ENCODE results near the gene ARID3A. TPM values are rescaled to one million over a fixed set of nuclear protein-coding genes. Genes with fewer than 3 reads are reported as not detected.

ARID3A gene
- total and polyA plus RNA-seq, 2 of the 13 experiments (the other 11 are each of a cell fraction or from before 2014, with no cell fraction given) = 71.3 to 77.9 TPM

DNA sequence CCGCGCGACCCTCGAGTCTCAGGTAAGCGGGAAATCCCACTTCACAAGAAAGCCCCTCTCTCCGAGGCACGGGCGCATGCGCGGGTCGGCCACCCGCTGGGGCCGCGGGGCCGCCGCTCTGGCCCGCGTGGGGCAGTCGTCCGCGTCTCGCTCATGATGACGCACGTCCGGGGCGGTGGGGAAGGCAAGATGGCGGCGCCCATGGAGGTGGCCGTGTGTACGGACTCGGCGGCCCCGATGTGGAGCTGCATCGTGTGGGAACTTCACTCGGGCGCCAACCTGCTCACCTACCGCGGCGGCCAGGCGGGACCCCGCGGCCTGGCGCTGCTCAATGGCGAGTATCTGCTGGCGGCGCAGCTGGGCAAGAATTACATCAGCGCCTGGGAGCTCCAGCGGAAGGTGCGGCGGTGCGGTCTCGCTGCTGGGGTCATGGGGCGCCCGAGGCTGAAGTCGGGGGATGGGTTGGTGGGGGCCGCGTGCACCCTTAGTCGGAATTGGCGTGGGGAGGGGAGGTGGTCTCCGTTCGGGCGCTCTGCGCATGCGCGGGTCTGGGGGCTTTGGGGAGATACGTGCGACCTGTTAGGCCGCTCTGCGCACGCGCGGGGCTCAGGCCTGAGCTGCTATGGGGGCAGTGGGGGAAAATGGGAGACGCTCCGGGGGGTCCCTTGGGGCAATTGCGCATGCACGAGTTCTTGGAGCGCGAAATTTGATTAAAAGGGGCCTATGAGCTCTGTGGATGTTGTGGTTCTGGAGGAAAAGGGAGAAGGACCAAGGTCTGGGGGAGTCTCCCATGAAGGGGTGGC, 58.5 kb downstream of the ARID3A start, which contains the start of gene WDR18 (continued):
- TF ChIP-seq ZFP91 (CRISPR knock-in tag; IDR thresholded peaks at IDR 0.05; ENCODE audit: borderline replicate concordance) (peak; percentile 84; the same call in 1 of the 2 replicates), KAT2B (IDR thresholded peaks at IDR 0.05; ENCODE audit: borderline replicate concordance, low read depth, low read length) (no peak), MTF1 (CRISPR knock-in tag; IDR thresholded peaks at IDR 0.05) (no peak), ZNF556 (CRISPR knock-in tag; IDR thresholded peaks at IDR 0.05; ENCODE audit: borderline replicate concordance) (no peak), NFE2L2 (IDR thresholded peaks at IDR 0.05; ENCODE audit: low read length) (no peak), ZNF724P (CRISPR knock-in tag; IDR thresholded peaks at IDR 0.05; ENCODE audit: borderline replicate concordance) (no peak; the same call in 1 of the 2 replicates), ZNF879 (CRISPR knock-in tag; IDR thresholded peaks at IDR 0.05) (peak; percentile 83; the same call in 1 of the 2 replicates), SNAPC2 (CRISPR knock-in tag; IDR thresholded peaks at IDR 0.05) (peak; percentile 73; the same call in 1 of the 2 replicates), ZNF33A (CRISPR knock-in tag; IDR thresholded peaks at IDR 0.05; ENCODE audit: borderline replicate concordance) (no peak), KAT8 (CRISPR knock-in tag; IDR thresholded peaks at IDR 0.05) (peak; percentile 96), NCOA2 (CRISPR knock-in tag; IDR thresholded peaks at IDR 0.05) (no peak), ZNF558 (CRISPR knock-in tag; IDR thresholded peaks at IDR 0.05; ENCODE audit: borderline replicate concordance) (no peak), HNF1B (CRISPR knock-in tag; IDR thresholded peaks at IDR 0.05) (peak; percentile 62), ZNF18 (CRISPR knock-in tag; IDR thresholded peaks at IDR 0.05; ENCODE audit: insufficient replicate concordance) (no peak), ZNF224 (CRISPR knock-in tag; IDR thresholded peaks at IDR 0.05) (peak; percentile 83; the same call in 1 of the 2 replicates), TGIF2 (CRISPR knock-in tag; IDR thresholded peaks at IDR 0.05) (no peak), ZNF792 (CRISPR knock-in tag; IDR thresholded peaks at IDR 0.05) (peak; percentile 54; the same call in 1 of the 2 replicates)
- TF ChIP-seq, protein P1, sequence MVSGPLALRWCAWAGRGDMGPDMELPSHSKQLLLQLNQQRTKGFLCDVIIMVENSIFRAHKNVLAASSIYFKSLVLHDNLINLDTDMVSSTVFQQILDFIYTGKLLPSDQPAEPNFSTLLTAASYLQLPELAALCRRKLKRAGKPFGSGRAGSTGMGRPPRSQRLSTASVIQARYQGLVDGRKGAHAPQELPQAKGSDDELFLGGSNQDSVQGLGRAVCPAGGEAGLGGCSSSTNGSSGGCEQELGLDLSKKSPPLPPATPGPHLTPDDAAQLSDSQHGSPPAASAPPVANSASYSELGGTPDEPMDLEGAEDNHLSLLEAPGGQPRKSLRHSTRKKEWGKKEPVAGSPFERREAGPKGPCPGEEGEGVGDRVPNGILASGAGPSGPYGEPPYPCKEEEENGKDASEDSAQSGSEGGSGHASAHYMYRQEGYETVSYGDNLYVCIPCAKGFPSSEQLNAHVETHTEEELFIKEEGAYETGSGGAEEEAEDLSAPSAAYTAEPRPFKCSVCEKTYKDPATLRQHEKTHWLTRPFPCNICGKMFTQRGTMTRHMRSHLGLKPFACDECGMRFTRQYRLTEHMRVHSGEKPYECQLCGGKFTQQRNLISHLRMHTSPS (CRISPR knock-in tag; IDR thresholded peaks at IDR 0.05; ENCODE audit: low read depth) = peak; percentile 25; the same call in 1 of the 2 replicates
- TF ChIP-seq, protein P2, sequence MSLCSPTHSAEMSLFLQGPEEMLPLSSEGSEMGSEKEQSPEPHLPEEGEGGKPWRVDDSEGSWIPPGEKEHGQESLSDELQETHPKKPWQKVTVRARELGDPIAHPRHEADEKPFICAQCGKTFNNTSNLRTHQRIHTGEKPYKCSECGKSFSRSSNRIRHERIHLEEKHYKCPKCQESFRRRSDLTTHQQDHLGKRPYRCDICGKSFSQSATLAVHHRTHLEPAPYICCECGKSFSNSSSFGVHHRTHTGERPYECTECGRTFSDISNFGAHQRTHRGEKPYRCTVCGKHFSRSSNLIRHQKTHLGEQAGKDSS (CRISPR knock-in tag; IDR thresholded peaks at IDR 0.05; ENCODE audit: borderline replicate concordance, low read depth) = no peak
- TF ChIP-seq, protein P3, sequence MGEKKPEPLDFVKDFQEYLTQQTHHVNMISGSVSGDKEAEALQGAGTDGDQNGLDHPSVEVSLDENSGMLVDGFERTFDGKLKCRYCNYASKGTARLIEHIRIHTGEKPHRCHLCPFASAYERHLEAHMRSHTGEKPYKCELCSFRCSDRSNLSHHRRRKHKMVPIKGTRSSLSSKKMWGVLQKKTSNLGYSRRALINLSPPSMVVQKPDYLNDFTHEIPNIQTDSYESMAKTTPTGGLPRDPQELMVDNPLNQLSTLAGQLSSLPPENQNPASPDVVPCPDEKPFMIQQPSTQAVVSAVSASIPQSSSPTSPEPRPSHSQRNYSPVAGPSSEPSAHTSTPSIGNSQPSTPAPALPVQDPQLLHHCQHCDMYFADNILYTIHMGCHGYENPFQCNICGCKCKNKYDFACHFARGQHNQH (CRISPR knock-in tag; IDR thresholded peaks at IDR 0.05) = peak; percentile 68

Data from HepG2 (cell line).